Fibroblast of lung (primary cell): ENCODE data around the gene ROBO1. TPM values are rescaled to one million over a fixed set of nuclear protein-coding genes. Genes with fewer than 3 reads are reported as not detected.

ENCODE experiments used
- DNase-seq, 2 donors: peaks; one replicate each; pipeline versions ENCODE4 v3.0.0 to v3.0.0-alpha.2; 2010; ENCODE audit warnings: low read depth in 2 of 2
- H2AFZ ChIP-seq: 2 replicates; pipeline ENCODE4 v1.5.1; 2012; ENCODE audit warnings: low read length, control low read depth, inconsistent platforms
- H3K27ac ChIP-seq: 2 replicates; pipeline ENCODE4 v1.5.1; 2011; ENCODE audit warnings: low read length, control low read depth; ENCODE audit not compliant: insufficient read depth
- H3K27me3 ChIP-seq: 2 replicates; pipeline ENCODE4 v1.5.1; 2011; ENCODE audit warnings: mild to moderate bottlenecking, low read length; ENCODE audit not compliant: control insufficient read depth, insufficient read depth
- H3K36me3 ChIP-seq: 2 replicates; pipeline ENCODE4 v1.5.1; 2011; ENCODE audit warnings: low read length; ENCODE audit not compliant: control insufficient read depth, insufficient read depth
- H3K4me1 ChIP-seq: 2 replicates; pipeline ENCODE4 v1.5.1; 2011; ENCODE audit warnings: low read length; ENCODE audit not compliant: control insufficient read depth, insufficient read depth; ENCODE audit errors: extremely low read depth
- H3K4me2 ChIP-seq: 2 replicates; pipeline ENCODE4 v1.5.1; 2011; ENCODE audit warnings: low read length, control low read depth; ENCODE audit not compliant: insufficient read depth; ENCODE audit errors: extremely low read depth
- H3K4me3 ChIP-seq, 4 experiments: fragments of 200-600 bp in 1 of 4; sonication (generic) in 1 of 4; replicated peaks in 1 of 4; 2 replicates each; pipeline ENCODE4 v1.5.1; 2011 to 2016; ENCODE audit warnings: low read length in 4 of 4, low read depth in 3 of 4, mild to moderate bottlenecking in 3 of 4, control low read depth in 2 of 4, inconsistent platforms in 1 of 4, mixed read lengths in 1 of 4; ENCODE audit not compliant: insufficient read depth in 1 of 4; ENCODE audit errors: control extremely low read depth in 1 of 4
- H3K79me2 ChIP-seq: 2 replicates; pipeline ENCODE4 v1.5.1; 2012; ENCODE audit warnings: mild to moderate bottlenecking, low read length, inconsistent platforms; ENCODE audit not compliant: control insufficient read depth, insufficient read depth
- H3K9ac ChIP-seq: 2 replicates; pipeline ENCODE4 v1.5.1; 2011; ENCODE audit warnings: mild to moderate bottlenecking, low read length, control low read depth; ENCODE audit not compliant: insufficient read depth
- H3K9me3 ChIP-seq: 2 replicates; pipeline ENCODE4 v1.5.1; 2012; ENCODE audit warnings: low read depth, low read length; ENCODE audit not compliant: control insufficient read depth, insufficient read depth
- H4K20me1 ChIP-seq: 2 replicates; pipeline ENCODE4 v1.5.1; 2011; ENCODE audit warnings: low read length; ENCODE audit not compliant: control insufficient read depth, insufficient read depth; ENCODE audit errors: extremely low read depth
- CTCF ChIP-seq, 2 donors: IDR thresholded peaks in 1 of 2; conservative IDR thresholded peaks in 1 of 2; 1 replicate in 1 of 2; 2 replicates in 1 of 2; pipeline ENCODE4 v1.5.1; 2011 to 2012; ENCODE audit warnings: low read length in 2 of 2, control low read depth in 1 of 2, inconsistent platforms in 1 of 2, low read depth in 1 of 2, mild to moderate bottlenecking in 1 of 2
- EZH2 ChIP-seq: IDR thresholded peaks from 2 replicates; pipeline ENCODE4 v1.5.1; 2012; ENCODE audit warnings: low read length, control low read depth, mild to moderate bottlenecking; ENCODE audit errors: missing control alignments
- polyA plus RNA-seq, 2 donors: library from polyadenylated mRNA; depleted of rRNA in 1 of 2; stranded (reverse) in 1 of 2; unstranded in 1 of 2; fragments of >200 nt; gene quantifications; 2 replicates each; pipeline ENCODE4 v1.2.1, GENCODE V29; 2011 to 2012; ENCODE audit warnings: missing spikeins in 1 of 2
- total RNA-seq: library from RNA; depleted of rRNA; stranded (reverse); fragments of >200 nt; gene quantifications from 2 replicates; pipeline ENCODE4 v1.2.1, GENCODE V29; 2014

The ROBO1 gene
- total and polyA plus RNA-seq, 2 donors (not counting 1 experiment from before 2014, with no cell fraction given) = 53.8 to 104 TPM

- Histone ChIP-seq H3K4me1 (no peaks in the 10 kb centered on the region), H3K27ac (no peak overlapping the region), H3K79me2 (no peaks in the 10 kb centered on the region), H3K27me3 (no peaks in the 10 kb centered on the region), H3K4me2 (no peak overlapping the region), H4K20me1 (no peaks in the 10 kb centered on the region), H3K4me3 (no peak overlapping the region), H2AFZ (no peak overlapping the region), H3K36me3 (no peaks in the 10 kb centered on the region), H3K9me3 (no peaks in the 10 kb centered on the region), H3K9ac (no peak overlapping the region)
- DNase-seq = no peak
- TF ChIP-seq EZH2 (no peak), CTCF (conservative IDR thresholded peaks at IDR 0.05 in 1 of 2, IDR thresholded peaks at IDR 0.05 in 1 of 2; ENCODE audit: low read depth in 1 of 2, low read length in 2 of 2) (no peak)
Observed at GRCh38 chr3:79670178-79670577, 97.6 kb downstream of the ROBO1 start.

DNA sequence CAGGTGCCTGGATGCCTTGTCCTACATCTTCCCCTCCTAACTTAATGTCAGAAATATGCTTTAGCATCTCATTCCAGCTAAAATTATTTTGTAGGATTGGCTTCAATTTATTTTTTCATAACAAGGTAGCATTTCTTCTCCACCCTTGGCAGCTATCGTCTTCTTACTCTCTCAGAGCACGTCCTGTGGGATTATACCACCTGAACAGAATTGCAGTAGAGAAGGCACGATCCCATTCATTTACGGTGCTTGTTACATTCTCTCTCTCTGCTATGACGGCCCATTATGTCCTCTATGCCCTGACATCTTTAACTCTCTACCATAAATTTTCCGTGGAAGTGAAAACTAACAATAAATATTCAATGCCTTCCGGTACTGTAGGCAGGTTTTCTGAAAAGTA lies 103.3 kb downstream of the ROBO1 start:
- TF ChIP-seq CTCF (conservative IDR thresholded peaks at IDR 0.05 in 1 of 2, IDR thresholded peaks at IDR 0.05 in 1 of 2; ENCODE audit: low read depth in 1 of 2, low read length in 2 of 2) = no peak
- no peak for TF ChIP-seq EZH2
- Histone ChIP-seq H3K4me3 (no peak overlapping the region), H3K9me3 (no peaks in the 10 kb centered on the region), H3K27ac (no peak overlapping the region), H3K36me3 (no peaks in the 10 kb centered on the region), H3K4me2 (no peak overlapping the region), H3K4me1 (no peaks in the 10 kb centered on the region), H3K9ac (no peak overlapping the region), H3K79me2 (no peaks in the 10 kb centered on the region), H4K20me1 (no peaks in the 10 kb centered on the region), H3K27me3 (no peaks in the 10 kb centered on the region), H2AFZ (no peak overlapping the region)
- no peak for DNase-seq

GRCh38 chr3:79661896-79662295 lies 105.9 kb downstream of the ROBO1 start:
- no peaks in the 10 kb centered on the region for H3K4me1 ChIP-seq
- no peak overlapping the region for H2AFZ ChIP-seq
- H3K9ac ChIP-seq = no peak overlapping the region
- H3K27me3 ChIP-seq = no peaks in the 10 kb centered on the region
- H3K79me2 ChIP-seq = no peaks in the 10 kb centered on the region
- no peak overlapping the region for H3K4me2 ChIP-seq
- no peaks in the 10 kb centered on the region for H3K9me3 ChIP-seq
- DNase-seq = peak in 1 of 2 donors; percentile 3
- TF ChIP-seq EZH2 = no peak
- TF ChIP-seq CTCF (conservative IDR thresholded peaks at IDR 0.05 in 1 of 2, IDR thresholded peaks at IDR 0.05 in 1 of 2; ENCODE audit: low read depth in 1 of 2, low read length in 2 of 2) = no peak
- no peaks in the 10 kb centered on the region for H3K36me3 ChIP-seq
- H3K4me3 ChIP-seq = no peak overlapping the region
- H3K27ac ChIP-seq = no peak overlapping the region
- no peaks in the 10 kb centered on the region for H4K20me1 ChIP-seq
